Hepatocyte (in vitro differentiated cells): ENCODE measurements around the gene ATP8A2. TPM values are rescaled to one million over a fixed set of nuclear protein-coding genes. Genes with fewer than 3 reads are reported as not detected.

Source experiments
- DNase-seq: peaks from one replicate; pipeline ENCODE4 v3.0.0-alpha.2; 2016; ENCODE audit warnings: low spot score
- H2AFZ ChIP-seq: fragments of 200-600 bp; sonication (generic); 2 replicates; pipeline ENCODE4 v1.6.0; 2016; ENCODE audit warnings: antibody characterized with exemption, mild to moderate bottlenecking
- H3K27ac ChIP-seq: fragments of 200-600 bp; sonication (generic); 2 replicates; pipeline ENCODE4 v1.5.1; 2016; ENCODE audit warnings: mild to moderate bottlenecking
- H3K27me3 ChIP-seq: fragments of 200-600 bp; sonication (generic); 2 replicates; pipeline ENCODE4 v1.6.1; 2016
- H3K36me3 ChIP-seq: fragments of 200-600 bp; sonication (generic); replicated peaks from 2 replicates; pipeline ENCODE4 v1.5.1; 2016; ENCODE audit warnings: low read depth; ENCODE audit not compliant: insufficient read depth
- H3K4me1 ChIP-seq: fragments of 200-600 bp; sonication (generic); 2 replicates; pipeline ENCODE4 v1.5.1; 2016; ENCODE audit warnings: mild to moderate bottlenecking, moderate library complexity; ENCODE audit not compliant: insufficient read depth
- H3K4me2 ChIP-seq: fragments of 200-600 bp; sonication (generic); 2 replicates; pipeline ENCODE4 v1.6.0; 2016
- H3K4me3 ChIP-seq: fragments of 200-600 bp; sonication (generic); 2 replicates; pipeline ENCODE4 v1.5.1; 2016; ENCODE audit warnings: mild to moderate bottlenecking
- H3K79me2 ChIP-seq: fragments of 200-600 bp; sonication (generic); 2 replicates; pipeline ENCODE4 v1.6.0; 2017; ENCODE audit warnings: mild to moderate bottlenecking
- H3K9me2 ChIP-seq: fragments of 200-600 bp; sonication (generic); replicated peaks from 2 replicates; pipeline ENCODE4 v1.6.0; 2017; ENCODE audit warnings: mild to moderate bottlenecking; ENCODE audit not compliant: insufficient read depth
- H3K9me3 ChIP-seq: fragments of 200-600 bp; sonication (generic); 2 replicates; pipeline ENCODE4 v1.5.1; 2016; ENCODE audit warnings: low read depth, mild to moderate bottlenecking
- H4K20me1 ChIP-seq: fragments of 200-600 bp; sonication (generic); 2 replicates; pipeline ENCODE4 v1.6.0; 2016; ENCODE audit warnings: mild to moderate bottlenecking; ENCODE audit not compliant: insufficient read depth, poor library complexity, severe bottlenecking
- EZH2 ChIP-seq: fragments of 200-600 bp; sonication (generic); IDR thresholded peaks from 2 replicates; pipeline ENCODE4 v1.6.1; 2016; ENCODE audit warnings: antibody characterized with exemption, mild to moderate bottlenecking, borderline replicate concordance
- EZH2phosphoT487 ChIP-seq: fragments of 200-600 bp; sonication (generic); IDR thresholded peaks from one replicate; pipeline ENCODE4 v1.6.1; 2018; ENCODE audit warnings: antibody characterized with exemption, mild to moderate bottlenecking, low read depth, moderate library complexity; ENCODE audit not compliant: unreplicated experiment, severe bottlenecking
- WGBS: methylation state at CpG from one replicate; pipeline ENCODE4 v1.1.6; 2016; ENCODE audit warnings: low lambda C conversion rate; ENCODE audit errors: missing lambda C conversion rate; 5-methylcytosine and 5-hydroxymethylcytosine counted together
- polyA plus RNA-seq: library from polyadenylated mRNA; unstranded; fragments of >200 nt; fragmentation: Nextera tagmentation; extraction: Ambion mirVana; gene quantifications from 2 replicates; pipeline ENCODE4 v1.2.1, GENCODE V29; 2016
- total RNA-seq: library from RNA; depleted of rRNA; stranded (reverse); fragments of >200 nt; gene quantifications from 2 replicates; pipeline ENCODE4 v1.2.3, GENCODE V29; 2014
- TF ChIP-seq, protein P1 (sequence below): fragments of 200-600 bp; sonication (generic); IDR thresholded peaks from 2 replicates; pipeline ENCODE4 v1.5.1; 2016; ENCODE audit warnings: antibody characterized with exemption, mild to moderate bottlenecking; ENCODE audit not compliant: poor library complexity

Gene ATP8A2
- total and polyA plus RNA-seq, 2 experiments from 2014 or later = 2.1 to 3.1 TPM

DNA sequence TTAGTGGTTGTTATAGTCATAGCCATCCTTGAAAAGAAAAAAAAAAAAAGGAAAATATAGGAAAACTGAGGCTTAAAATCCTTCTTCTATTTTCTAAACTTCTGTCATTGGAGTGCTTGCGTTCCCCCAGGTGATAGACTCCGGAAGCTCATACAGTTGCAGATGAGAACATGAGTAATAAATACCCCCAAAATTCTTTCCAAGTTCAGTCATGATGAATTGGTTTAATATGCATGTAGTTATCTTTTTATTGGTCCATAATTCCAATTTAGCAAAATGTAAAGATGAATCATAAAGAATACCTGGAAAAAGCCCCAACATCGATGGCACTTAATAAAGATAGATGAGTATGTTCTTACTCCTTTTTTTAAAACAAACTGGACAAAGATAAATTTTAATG lies 487.8 kb downstream of the ATP8A2 start:
- Histone ChIP-seq H3K79me2 (no peaks in the 10 kb centered on the region), H3K27ac (no peak overlapping the region), H2AFZ (no peak overlapping the region), H3K4me2 (no peak overlapping the region), H3K36me3 (no peaks in the 10 kb centered on the region), H3K9me2 (no peaks in the 10 kb centered on the region), H3K4me3 (no peak overlapping the region), H3K4me1 (no peaks in the 10 kb centered on the region), H4K20me1 (no peaks in the 10 kb centered on the region), H3K27me3 (no peaks in the 10 kb centered on the region), H3K9me3 (no peaks in the 10 kb centered on the region)
- DNase-seq = no peak
- TF ChIP-seq EZH2 = no peak
- TF ChIP-seq, protein P1, sequence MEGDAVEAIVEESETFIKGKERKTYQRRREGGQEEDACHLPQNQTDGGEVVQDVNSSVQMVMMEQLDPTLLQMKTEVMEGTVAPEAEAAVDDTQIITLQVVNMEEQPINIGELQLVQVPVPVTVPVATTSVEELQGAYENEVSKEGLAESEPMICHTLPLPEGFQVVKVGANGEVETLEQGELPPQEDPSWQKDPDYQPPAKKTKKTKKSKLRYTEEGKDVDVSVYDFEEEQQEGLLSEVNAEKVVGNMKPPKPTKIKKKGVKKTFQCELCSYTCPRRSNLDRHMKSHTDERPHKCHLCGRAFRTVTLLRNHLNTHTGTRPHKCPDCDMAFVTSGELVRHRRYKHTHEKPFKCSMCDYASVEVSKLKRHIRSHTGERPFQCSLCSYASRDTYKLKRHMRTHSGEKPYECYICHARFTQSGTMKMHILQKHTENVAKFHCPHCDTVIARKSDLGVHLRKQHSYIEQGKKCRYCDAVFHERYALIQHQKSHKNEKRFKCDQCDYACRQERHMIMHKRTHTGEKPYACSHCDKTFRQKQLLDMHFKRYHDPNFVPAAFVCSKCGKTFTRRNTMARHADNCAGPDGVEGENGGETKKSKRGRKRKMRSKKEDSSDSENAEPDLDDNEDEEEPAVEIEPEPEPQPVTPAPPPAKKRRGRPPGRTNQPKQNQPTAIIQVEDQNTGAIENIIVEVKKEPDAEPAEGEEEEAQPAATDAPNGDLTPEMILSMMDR = no peak
- TF ChIP-seq EZH2phosphoT487 = no peak
- WGBS = 66% methylated on average over 3 of the region's 3 CpGs

DNA sequence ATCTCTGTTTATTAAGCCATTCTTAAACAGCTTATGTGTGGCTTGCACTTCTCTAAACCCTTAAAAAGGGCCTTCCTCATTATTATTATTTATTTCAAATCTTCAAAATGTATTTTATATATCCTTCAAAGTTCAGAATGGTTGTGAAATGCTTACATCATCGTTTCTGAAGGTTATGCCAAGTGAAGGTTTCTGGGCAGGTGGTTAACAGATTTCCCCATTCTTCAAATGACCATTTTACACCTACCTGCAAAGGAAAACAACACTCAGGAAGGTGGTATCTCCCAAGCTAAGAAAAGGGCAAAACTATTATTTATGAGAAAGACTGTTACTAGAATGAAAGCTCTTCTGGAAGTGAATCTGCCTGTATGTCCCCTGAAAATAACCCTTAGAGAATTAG lies 488.5 kb downstream of the ATP8A2 start:
- no peak for DNase-seq
- no peaks in the 10 kb centered on the region for H4K20me1 ChIP-seq
- no peaks in the 10 kb centered on the region for H3K4me1 ChIP-seq
- no peak overlapping the region for H2AFZ ChIP-seq
- no peak overlapping the region for H3K27ac ChIP-seq
- 89% methylated on average over 1 of the region's 1 CpG for WGBS
- no peaks in the 10 kb centered on the region for H3K9me3 ChIP-seq
- H3K36me3 ChIP-seq = no peaks in the 10 kb centered on the region
- TF ChIP-seq EZH2 (no peak), EZH2phosphoT487 (no peak)
- TF ChIP-seq, protein P1 = no peak
- H3K9me2 ChIP-seq = no peaks in the 10 kb centered on the region
- H3K4me3 ChIP-seq = no peak overlapping the region
- no peaks in the 10 kb centered on the region for H3K79me2 ChIP-seq
- no peak overlapping the region for H3K4me2 ChIP-seq
- H3K27me3 ChIP-seq = no peaks in the 10 kb centered on the region

DNA sequence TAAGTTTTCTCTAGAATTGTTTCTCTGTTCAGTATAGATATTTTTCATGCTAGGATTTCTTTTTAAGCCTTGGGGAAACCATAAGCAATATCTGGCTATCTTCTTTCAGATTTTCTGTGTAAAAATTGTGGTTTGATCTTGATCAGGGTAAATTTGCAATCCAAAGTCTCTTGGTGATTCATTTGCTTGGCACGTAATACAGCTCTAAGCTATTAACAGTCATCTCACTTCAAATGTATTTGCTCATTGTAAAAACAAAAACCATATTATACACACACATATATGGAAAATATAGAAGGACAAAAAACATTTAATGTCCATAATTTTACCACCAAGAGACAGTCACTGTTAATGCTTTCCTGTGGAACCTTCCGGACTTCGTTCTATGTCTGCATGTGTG lies 489.1 kb downstream of the ATP8A2 start:
- H3K27ac ChIP-seq = no peak overlapping the region
- H3K79me2 ChIP-seq = no peaks in the 10 kb centered on the region
- TF ChIP-seq, protein P1 = no peak
- TF ChIP-seq EZH2phosphoT487 (no peak), EZH2 (no peak)
- H3K4me1 ChIP-seq = no peaks in the 10 kb centered on the region
- no peak overlapping the region for H3K4me3 ChIP-seq
- DNase-seq = no peak
- no peak overlapping the region for H2AFZ ChIP-seq
- H3K9me3 ChIP-seq = no peaks in the 10 kb centered on the region
- H4K20me1 ChIP-seq = no peaks in the 10 kb centered on the region
- no peaks in the 10 kb centered on the region for H3K27me3 ChIP-seq
- no peaks in the 10 kb centered on the region for H3K36me3 ChIP-seq
- no peak overlapping the region for H3K4me2 ChIP-seq
- WGBS = 87% methylated on average over 3 of the region's 3 CpGs
- H3K9me2 ChIP-seq = no peaks in the 10 kb centered on the region

DNA sequence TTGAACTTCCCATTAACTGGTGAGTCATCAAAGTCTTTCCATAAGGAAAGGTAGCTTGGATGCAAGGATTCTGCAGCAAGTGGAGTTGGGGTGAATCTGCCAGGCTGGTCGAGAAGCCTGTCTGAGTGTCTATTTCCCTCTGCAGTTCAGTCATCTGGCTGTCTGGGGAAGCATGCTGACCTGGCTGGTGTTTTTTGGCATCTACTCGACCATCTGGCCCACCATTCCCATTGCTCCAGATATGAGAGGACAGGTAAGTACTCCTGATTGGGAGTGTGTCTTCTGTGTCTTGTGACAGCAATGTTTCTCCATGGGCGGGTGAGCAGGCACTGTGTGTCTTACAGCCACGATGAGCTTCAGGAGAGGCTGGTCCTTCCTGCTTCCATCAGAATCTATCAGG lies 490.4 kb downstream of the ATP8A2 start:
- no peak for DNase-seq

More for the DNA sequence above, 490.4 kb downstream of the ATP8A2 start:
- H3K4me3 ChIP-seq = no peak overlapping the region
- H3K4me1 ChIP-seq = no peaks in the 10 kb centered on the region
- no peaks in the 10 kb centered on the region for H3K36me3 ChIP-seq
- no peak overlapping the region for H2AFZ ChIP-seq
- H3K27me3 ChIP-seq = no peaks in the 10 kb centered on the region
- no peaks in the 10 kb centered on the region for H3K9me2 ChIP-seq
- no peak overlapping the region for H3K27ac ChIP-seq
- WGBS = 86% methylated on average over 4 of the region's 4 CpGs
- TF ChIP-seq EZH2phosphoT487 (no peak), EZH2 (no peak)
- TF ChIP-seq, protein P1 = no peak
- no peaks in the 10 kb centered on the region for H4K20me1 ChIP-seq
- H3K79me2 ChIP-seq = no peaks in the 10 kb centered on the region
- H3K9me3 ChIP-seq = no peaks in the 10 kb centered on the region
- H3K4me2 ChIP-seq = no peak overlapping the region
